Endodermal cell (in vitro differentiated cells): Measurements from ENCODE around the gene RETREG1. TPM values are rescaled to one million over a fixed set of nuclear protein-coding genes. Genes with fewer than 3 reads are reported as not detected.

ENCODE experiments used
- DNase-seq: peaks from one replicate; pipeline ENCODE4 v3.0.0-alpha.2; 2017
- H3K27ac ChIP-seq: 2 replicates; pipeline ENCODE4 v1.5.1; 2013; ENCODE audit warnings: mild to moderate bottlenecking, low read depth, low read length, moderate library complexity
- H3K27me3 ChIP-seq: 2 replicates; pipeline ENCODE4 v1.6.1; 2013; ENCODE audit warnings: mild to moderate bottlenecking, low read length, moderate library complexity; ENCODE audit not compliant: insufficient read depth, control insufficient read depth, poor library complexity, severe bottlenecking
- H3K36me3 ChIP-seq: 2 replicates; pipeline ENCODE4 v1.7.0; 2013; ENCODE audit warnings: mild to moderate bottlenecking, low read length, moderate library complexity; ENCODE audit not compliant: control insufficient read depth, insufficient read depth
- H3K4me1 ChIP-seq: one replicate; pipeline ENCODE4 v1.7.0; 2013; ENCODE audit warnings: low read length; ENCODE audit not compliant: control insufficient read depth, insufficient read depth
- H3K4me3 ChIP-seq: 2 replicates; pipeline ENCODE4 v1.5.1; 2013; ENCODE audit warnings: mild to moderate bottlenecking, low read length, moderate library complexity
- H3K9ac ChIP-seq: 2 replicates; pipeline ENCODE4 v1.6.1; 2013; ENCODE audit warnings: mild to moderate bottlenecking, low read length, moderate library complexity; ENCODE audit not compliant: poor library complexity, severe bottlenecking; ENCODE audit errors: extremely low read depth
- H3K9me3 ChIP-seq: 2 replicates; pipeline ENCODE4 v1.6.1; 2013; ENCODE audit warnings: mild to moderate bottlenecking, low read length, moderate library complexity; ENCODE audit not compliant: control insufficient read depth
- H3K27ac Mint-ChIP-seq: 2 replicates; pipeline ENCODE4 v1.8.0; 2020; ENCODE audit warnings: mixed read lengths
- H3K27me3 Mint-ChIP-seq: 2 replicates; pipeline ENCODE4 v1.8.0; 2021; ENCODE audit warnings: mild to moderate bottlenecking, mixed read lengths; ENCODE audit not compliant: insufficient read depth
- H3K36me3 Mint-ChIP-seq: 2 replicates; pipeline ENCODE4 v1.8.0; 2020; ENCODE audit warnings: low read depth, mixed read lengths
- H3K4me1 Mint-ChIP-seq: 2 replicates; pipeline ENCODE4 v1.8.0; 2020; ENCODE audit warnings: mixed read lengths
- H3K4me3 Mint-ChIP-seq: 2 replicates; pipeline ENCODE4 v1.8.0; 2020; ENCODE audit warnings: mild to moderate bottlenecking, moderate library complexity, mixed read lengths
- H3K9me3 Mint-ChIP-seq: 2 replicates; pipeline ENCODE4 v1.8.0; 2020; ENCODE audit warnings: mild to moderate bottlenecking, mixed read lengths
- WGBS, 2 experiments: methylation state at CpG; one replicate each; pipeline versions ENCODE4 v1.1.5 to v1.1.7; 2013; ENCODE audit warnings: missing lambda C conversion rate in 2 of 2, mixed read lengths in 1 of 2; ENCODE audit not compliant: insufficient coverage in 1 of 2, insufficient read length in 1 of 2; 5-methylcytosine and 5-hydroxymethylcytosine counted together
- total RNA-seq, 2 donors: library from RNA; stranded (reverse); fragmentation: NEBNext Ultra II Directional in 1 of 2; extraction: Animal tissue kit (Norgen Biotek cat#: 25700) in 1 of 2; gene quantifications; 2 replicates in 1 of 2; 3 replicates in 1 of 2; pipeline ENCODE4 v1.2.1, GENCODE V29; 2021
- TF ChIP-seq, protein P1 (sequence below): fragments of 200-600 bp; sonication (generic); conservative IDR thresholded peaks from 2 replicates; pipeline ENCODE4 v1.5.0; 2021; ENCODE audit warnings: antibody characterized with exemption, mild to moderate bottlenecking

Gene RETREG1
- total RNA-seq, 2 donors from 2014 or later, result 4.1 to 4.3 TPM

DNA sequence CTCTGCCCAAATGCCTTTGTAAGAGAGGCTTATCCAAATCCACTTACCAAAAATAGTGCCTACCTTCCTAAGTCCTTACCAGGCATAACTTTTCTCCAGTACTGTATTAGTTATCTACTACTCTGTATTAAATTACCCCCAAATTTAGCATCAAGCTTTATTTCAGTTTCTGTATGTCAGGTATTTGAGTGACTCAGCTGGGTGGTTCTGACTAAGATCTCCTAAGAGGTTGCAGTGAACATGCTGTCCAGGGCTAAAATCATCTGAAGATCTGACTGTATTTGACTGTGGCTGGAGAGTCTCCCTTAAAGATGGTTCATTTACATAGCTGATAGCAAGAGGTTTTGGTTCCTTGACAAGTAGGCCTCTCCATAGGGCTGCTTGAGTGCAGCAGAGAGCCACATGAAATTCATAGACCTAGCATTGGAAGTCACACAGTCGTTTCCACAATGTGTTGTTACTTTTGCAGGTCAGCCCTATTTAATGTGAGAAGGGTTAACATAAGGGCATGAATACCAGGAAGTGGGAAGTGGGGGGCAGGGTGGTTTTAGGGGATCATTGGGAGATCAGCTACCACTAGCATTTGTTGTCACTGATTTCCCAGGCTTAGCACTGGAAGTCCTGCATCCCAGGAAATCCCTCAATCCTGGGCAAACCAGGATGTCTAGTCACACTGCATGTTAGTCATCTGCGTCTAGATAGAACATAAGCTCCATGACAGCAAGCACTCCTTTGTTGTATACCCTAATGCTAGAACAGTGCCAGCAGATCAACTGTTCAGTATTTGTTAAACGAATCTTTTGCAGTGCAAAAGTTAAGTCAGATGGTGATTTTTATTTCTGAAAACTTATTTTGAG is 149.2 kb downstream of the RETREG1 start:
- TF ChIP-seq, protein P1, sequence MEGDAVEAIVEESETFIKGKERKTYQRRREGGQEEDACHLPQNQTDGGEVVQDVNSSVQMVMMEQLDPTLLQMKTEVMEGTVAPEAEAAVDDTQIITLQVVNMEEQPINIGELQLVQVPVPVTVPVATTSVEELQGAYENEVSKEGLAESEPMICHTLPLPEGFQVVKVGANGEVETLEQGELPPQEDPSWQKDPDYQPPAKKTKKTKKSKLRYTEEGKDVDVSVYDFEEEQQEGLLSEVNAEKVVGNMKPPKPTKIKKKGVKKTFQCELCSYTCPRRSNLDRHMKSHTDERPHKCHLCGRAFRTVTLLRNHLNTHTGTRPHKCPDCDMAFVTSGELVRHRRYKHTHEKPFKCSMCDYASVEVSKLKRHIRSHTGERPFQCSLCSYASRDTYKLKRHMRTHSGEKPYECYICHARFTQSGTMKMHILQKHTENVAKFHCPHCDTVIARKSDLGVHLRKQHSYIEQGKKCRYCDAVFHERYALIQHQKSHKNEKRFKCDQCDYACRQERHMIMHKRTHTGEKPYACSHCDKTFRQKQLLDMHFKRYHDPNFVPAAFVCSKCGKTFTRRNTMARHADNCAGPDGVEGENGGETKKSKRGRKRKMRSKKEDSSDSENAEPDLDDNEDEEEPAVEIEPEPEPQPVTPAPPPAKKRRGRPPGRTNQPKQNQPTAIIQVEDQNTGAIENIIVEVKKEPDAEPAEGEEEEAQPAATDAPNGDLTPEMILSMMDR, result no peak
- H3K9me3 Mint-ChIP-seq, result no peaks in the 10 kb centered on the region
- WGBS, 2 experiments, result 86 to 90% methylated on average over 3 of the region's 3 CpGs
- H3K9ac ChIP-seq, result no peak overlapping the region
- H3K36me3 Mint-ChIP-seq, result peaks cover 12% of the 10 kb centered on the region
- H3K27ac ChIP-seq, result no peak overlapping the region
- no peak overlapping the region for H3K27ac Mint-ChIP-seq
- H3K27me3 ChIP-seq, result no peaks in the 10 kb centered on the region
- H3K27me3 Mint-ChIP-seq, result no peaks in the 10 kb centered on the region
- no peaks in the 10 kb centered on the region for H3K9me3 ChIP-seq
- peaks cover 32% of the 10 kb centered on the region for H3K4me1 Mint-ChIP-seq
- no peaks in the 10 kb centered on the region for H3K4me1 ChIP-seq
- peak overlapping the region; percentile 98 for H3K4me3 Mint-ChIP-seq
- no peak for DNase-seq
- peak overlapping the region; percentile 93 for H3K4me3 ChIP-seq
- H3K36me3 ChIP-seq, result peaks cover 11% of the 10 kb centered on the region

DNA sequence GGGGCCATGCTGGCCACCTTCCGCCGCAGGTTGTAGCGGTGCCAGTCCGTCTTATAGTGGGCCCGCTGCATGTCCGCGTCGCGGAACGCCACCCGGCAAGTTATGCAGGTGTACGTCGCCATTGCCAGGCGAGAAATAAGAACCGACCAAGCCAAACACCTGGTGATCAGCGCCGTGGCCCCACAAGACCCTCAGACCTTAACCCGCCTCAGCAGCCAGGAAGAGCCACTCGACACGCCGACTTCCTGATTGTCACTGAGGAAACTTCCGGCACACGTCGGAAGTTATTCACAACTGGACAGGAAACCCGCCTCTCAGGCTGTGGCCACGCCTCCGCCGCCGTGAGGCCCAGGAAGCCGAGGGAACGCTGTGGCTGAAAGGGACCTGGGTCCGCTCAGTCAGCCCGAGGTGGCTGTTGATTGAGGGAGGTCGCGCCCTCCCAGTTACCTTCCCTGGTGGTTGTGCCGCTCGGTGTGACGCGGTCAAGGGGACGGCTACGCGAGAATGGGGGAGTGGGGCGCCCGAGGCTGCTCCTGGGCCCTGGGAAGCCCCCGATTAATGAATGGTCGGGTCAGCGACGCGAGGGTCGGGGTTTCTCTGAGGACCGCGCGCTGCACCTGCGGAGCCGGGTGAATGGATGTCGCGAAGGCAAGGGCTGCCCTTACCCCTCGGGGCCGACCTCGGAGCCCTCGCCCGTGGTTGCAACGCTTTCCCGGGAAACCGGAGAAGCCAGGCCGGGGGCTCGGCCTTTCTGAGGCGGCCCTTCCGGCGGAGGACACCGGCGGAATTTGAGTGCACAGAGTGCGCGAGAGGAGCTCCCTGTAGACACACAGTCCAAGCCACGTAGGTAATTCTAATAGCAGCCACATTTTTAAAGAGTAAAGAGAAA is 151.0 kb downstream of the RETREG1 start, which contains the start of gene ZNF622:
Gene ZNF622, minus strand, starts transcription at position 257 of the 889 bp plus-strand sequence. Its CDS starts 135 bp downstream, at position 122.
- Histone ChIP-seq H3K36me3 (peaks cover 29% of the 10 kb centered on the region), H3K9me3 (no peaks in the 10 kb centered on the region), H3K4me3 (peak within 1 kb of the TSS; percentile 93), H3K9ac (peak within 1 kb of the TSS; percentile 71), H3K4me1 (no peaks in the 10 kb centered on the region), H3K27ac (peak within 1 kb of the TSS; percentile 48), H3K27me3 (no peaks in the 10 kb centered on the region)
- peaks cover 30% of the 10 kb centered on the region for H3K36me3 Mint-ChIP-seq
- peaks cover 32% of the 10 kb centered on the region for H3K4me1 Mint-ChIP-seq
- TF ChIP-seq, protein P1, result no peak
- peak; percentile 96 for DNase-seq
- WGBS, 2 experiments, result 0 to 2% methylated on average over 32 to 75 of the region's 75 CpGs
- H3K4me3 Mint-ChIP-seq, result peak within 1 kb of the TSS; percentile 98
- H3K9me3 Mint-ChIP-seq, result no peaks in the 10 kb centered on the region
- no peaks in the 10 kb centered on the region for H3K27me3 Mint-ChIP-seq
- peak within 1 kb of the TSS; percentile 97 for H3K27ac Mint-ChIP-seq

DNA sequence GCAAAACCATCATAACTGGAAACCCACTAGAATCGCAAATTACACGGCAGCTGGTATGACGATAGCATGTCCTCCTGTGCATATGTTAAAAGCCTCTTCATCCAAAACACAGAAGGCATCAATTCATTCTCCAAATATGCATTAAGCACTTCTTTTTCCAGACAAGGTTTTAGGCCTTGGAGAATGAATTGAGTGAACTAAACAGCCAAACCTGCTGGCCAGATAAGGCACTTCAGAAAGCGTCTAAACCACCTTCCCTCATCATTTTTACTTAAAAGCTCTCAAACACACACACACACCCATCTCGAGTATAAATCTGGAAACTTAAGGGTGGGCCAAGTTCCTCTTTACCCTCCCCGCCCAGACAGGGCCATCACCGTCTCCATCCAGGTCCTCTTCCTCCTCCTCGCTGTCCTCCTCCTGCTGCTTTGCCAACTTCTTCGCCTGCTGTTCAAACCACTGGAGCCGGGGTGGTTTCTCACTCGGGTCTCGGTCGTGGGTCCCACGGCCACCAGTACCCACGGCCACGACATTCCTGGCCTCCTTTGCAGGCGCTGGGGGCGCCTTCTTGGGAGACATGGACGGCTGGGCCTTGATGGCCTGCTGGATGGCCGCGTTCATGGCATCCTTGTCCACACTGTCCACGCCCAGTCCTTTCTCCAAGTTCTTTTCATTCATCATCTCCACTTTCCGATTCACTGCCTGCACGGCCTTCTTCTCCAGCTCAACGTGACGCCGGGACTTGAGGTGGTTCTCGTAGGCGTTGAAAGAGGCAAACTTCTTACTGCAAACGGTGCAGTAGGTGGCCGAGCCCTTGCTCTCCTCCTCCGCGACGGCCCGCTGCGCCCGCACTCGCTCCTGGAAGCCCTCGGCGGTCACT is 151.9 kb downstream of the RETREG1 start:
- H3K9ac ChIP-seq, result peak overlapping the region; percentile 71
- H3K4me3 Mint-ChIP-seq, result peak overlapping the region; percentile 98
- H3K27me3 ChIP-seq, result no peaks in the 10 kb centered on the region
- H3K4me1 Mint-ChIP-seq, result peaks cover 32% of the 10 kb centered on the region
- no peaks in the 10 kb centered on the region for H3K27me3 Mint-ChIP-seq
- H3K36me3 ChIP-seq, result peaks cover 38% of the 10 kb centered on the region
- TF ChIP-seq, protein P1, result peak; percentile 49
- H3K4me1 ChIP-seq, result no peaks in the 10 kb centered on the region
- H3K27ac ChIP-seq, result no peak overlapping the region
- DNase-seq, result peak; percentile 46
- 8 to 14% methylated on average over 22 to 40 of the region's 40 CpGs for WGBS, 2 experiments
- no peaks in the 10 kb centered on the region for H3K9me3 ChIP-seq
- H3K36me3 Mint-ChIP-seq, result peaks cover 34% of the 10 kb centered on the region
- H3K4me3 ChIP-seq, result peak overlapping the region; percentile 93
- H3K27ac Mint-ChIP-seq, result peak overlapping the region; percentile 97
- H3K9me3 Mint-ChIP-seq, result no peaks in the 10 kb centered on the region
